GM23248 (cell line): ENCODE measurements around the gene DNAJA4.

Source experiments
- EZH2 ChIP-seq: fragments of 200-600 bp; sonication (generic); IDR thresholded peaks from 2 replicates; pipeline ENCODE4 v1.6.1; 2018; ENCODE audit warnings: antibody characterized with exemption, mild to moderate bottlenecking; ENCODE audit not compliant: insufficient read depth, poor library complexity, severe bottlenecking
- EZH2phosphoT487 ChIP-seq: fragments of 200-600 bp; sonication (generic); IDR thresholded peaks from 2 replicates; pipeline ENCODE4 v1.6.1; 2018; ENCODE audit warnings: antibody characterized with exemption, moderate library complexity, mild to moderate bottlenecking, low read depth; ENCODE audit not compliant: insufficient read depth

DNA sequence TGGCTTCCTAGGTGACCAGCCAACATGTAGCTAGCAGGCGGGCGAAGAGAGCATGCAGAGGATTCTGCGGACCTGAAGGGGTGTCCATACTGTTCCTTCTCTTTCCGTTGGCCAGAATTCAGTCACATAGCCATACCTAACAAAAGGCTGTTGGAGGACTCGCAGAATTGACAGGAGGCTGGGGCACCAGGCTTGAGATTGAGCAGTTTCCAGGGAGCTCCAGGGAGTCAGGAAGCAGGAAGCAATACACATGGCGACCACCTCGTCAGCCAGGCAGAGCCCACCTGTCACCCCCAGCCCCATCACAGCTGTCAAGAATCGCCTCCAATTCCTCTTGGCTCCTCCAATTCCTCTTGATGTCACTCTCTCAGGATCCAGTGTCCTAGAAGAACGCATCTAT lies 13.2 kb upstream of the DNAJA4 start:
- no peak for TF ChIP-seq EZH2
- TF ChIP-seq EZH2phosphoT487 = no peak
